HG03280 (cell line): Measurements from ENCODE around the gene FAM83G.
A peak's percentile ranks its signal among the peaks of the same experiment; 100 is the strongest.
"Not testable (repeated sequence)": the region's sequence is repeated elsewhere in the genome, so short reads cannot be mapped to it uniquely, and the experiment has no call there.

Experiments
- ATAC-seq: cut with Tn5 transposase; IDR thresholded peaks from one replicate; pipeline ENCODE4 v1.9.1; 2021; ENCODE audit warnings: mild to moderate bottlenecking, moderate library complexity; ENCODE audit not compliant: unreplicated experiment

The FAM83G gene, protein sequence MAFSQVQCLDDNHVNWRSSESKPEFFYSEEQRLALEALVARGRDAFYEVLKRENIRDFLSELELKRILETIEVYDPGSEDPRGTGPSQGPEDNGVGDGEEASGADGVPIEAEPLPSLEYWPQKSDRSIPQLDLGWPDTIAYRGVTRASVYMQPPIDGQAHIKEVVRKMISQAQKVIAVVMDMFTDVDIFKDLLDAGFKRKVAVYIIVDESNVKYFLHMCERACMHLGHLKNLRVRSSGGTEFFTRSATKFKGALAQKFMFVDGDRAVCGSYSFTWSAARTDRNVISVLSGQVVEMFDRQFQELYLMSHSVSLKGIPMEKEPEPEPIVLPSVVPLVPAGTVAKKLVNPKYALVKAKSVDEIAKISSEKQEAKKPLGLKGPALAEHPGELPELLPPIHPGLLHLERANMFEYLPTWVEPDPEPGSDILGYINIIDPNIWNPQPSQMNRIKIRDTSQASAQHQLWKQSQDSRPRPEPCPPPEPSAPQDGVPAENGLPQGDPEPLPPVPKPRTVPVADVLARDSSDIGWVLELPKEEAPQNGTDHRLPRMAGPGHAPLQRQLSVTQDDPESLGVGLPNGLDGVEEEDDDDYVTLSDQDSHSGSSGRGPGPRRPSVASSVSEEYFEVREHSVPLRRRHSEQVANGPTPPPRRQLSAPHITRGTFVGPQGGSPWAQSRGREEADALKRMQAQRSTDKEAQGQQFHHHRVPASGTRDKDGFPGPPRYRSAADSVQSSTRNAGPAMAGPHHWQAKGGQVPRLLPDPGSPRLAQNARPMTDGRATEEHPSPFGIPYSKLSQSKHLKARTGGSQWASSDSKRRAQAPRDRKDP

DNA sequence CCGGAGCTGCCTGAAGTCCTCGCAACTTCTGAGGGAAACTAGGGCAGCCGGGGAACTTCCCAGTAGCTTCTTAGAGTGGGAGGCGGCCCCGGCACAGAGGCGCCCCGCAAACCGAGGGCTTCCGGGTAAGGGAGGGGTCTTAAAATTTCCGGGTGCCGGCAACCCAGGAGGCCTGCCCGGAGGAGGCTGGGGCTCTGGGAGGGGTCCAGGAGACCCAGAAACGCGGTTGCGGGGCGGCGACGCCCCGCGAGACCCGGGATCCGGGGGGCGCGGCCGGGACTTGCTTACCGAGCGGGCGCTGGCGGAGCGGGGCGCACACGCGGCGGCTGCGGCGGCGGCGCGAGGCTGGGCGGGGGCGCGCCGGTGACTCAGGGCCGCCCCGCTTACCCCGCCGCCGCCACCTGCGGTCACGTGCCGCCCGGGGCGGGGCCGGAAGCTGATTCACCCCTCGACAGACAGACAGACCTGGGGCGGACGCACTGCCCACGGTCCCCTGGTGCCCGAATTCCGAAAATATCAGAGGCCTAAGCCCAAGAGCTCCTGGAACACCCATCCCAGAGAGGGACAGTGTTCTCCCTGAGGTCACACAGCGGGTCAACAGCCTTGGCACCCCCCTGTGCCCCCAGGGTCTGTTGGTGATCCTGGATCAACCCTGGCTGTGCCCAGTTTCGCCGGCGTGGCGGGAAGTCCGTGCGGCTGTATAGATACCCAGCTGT, at the start of gene FAM83G:
Gene FAM83G, minus strand, starts transcription at position 344 of the 716 bp plus-strand sequence. CDS start 723 bp downstream, outside the sequence.
- peak; percentile 75 for ATAC-seq

DNA sequence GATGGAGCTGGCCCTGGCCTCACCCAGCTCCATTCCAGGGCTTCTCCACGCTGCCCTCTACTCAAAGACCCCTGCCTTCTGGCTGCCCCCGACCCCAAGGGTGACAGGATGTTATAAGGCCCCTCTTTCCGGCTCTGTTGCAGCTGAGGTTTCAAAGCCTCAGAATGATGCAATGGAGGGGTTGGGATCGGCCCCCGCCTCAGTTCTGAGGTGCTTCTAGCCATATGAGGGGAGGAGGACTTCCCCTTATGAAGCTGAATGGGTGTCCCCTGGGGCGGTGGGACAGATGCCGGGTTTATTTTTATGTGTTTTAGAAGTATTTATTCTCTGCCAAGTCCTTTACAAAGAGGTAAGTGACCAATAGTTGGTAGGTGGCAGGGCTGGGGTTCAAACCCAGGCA, 44.3 kb upstream of the FAM83G start:
- not testable (repeated sequence) for ATAC-seq

DNA sequence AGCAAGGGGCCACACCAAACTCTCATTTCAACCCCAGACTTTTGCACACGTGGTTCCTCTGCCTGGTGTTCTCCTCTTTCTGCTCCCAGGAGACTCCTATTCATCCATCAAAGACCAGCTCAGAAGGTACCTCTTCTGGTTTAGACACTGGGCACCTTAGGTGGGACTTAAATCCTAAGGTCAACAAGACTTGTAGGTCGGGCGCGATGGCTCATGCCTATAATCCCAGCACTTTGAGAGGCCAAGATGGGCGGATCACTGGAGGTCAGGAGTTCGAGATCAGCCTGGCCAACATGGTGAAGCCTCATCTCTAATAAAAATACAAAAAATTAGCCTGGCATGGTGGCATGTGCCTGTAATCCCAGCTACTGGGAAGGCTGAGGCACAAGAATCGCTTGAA, 42.9 kb upstream of the FAM83G start:
- ATAC-seq: not testable (repeated sequence)

DNA sequence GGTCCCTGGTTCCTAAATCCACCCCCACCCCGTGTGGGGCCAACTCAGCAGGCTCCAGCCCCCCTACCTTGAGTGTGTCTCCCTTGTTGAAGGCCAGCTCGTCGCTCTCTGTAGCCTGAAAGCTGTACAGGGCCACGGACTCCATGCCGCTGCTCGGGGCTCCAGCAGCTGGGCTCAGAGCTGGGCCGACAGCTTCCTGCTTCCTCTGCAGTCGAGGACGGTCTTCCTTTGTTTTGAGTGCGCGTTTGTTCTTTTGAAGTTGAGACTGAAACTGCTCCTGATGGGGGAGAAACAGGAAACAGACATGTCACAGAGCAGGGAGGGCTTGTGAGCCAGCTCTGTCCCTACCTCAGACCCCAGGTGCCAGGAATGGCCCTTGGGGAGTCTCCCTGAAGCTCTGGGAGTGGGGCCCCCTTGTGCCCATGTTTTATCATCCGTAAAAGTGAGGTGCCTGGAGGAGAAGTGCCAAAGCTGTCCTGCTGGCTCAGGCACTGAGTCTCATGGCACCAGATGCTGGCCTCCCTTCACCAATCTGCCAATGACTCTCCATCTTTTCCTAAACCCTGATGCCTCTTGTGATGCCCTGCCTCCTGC, 42.3 kb upstream of the FAM83G start, which contains the start of gene GRAP:
Gene GRAP, minus strand, starts transcription at position 176 of the 594 bp plus-strand sequence. Its CDS starts 31 bp downstream, at position 145.
- not testable (repeated sequence) for ATAC-seq

DNA sequence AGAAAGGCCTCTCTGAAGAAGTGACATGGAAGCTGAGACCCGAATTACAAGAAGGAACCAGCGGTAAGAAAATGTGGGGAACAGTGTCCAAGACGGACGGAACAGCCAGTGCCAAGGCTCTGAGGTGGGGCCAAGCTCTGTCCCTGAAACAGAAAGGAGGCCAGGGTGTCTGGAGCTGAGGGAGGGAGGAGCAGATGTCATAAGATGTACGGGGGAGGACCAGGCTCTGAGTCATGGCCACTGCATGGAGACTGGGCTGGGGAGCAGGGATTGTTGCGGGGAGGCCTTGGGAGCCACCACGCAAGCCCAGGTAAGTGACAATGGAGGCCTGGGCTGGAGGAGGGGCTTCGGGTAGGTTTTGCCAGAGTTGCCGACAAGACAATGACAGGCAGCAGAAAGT, 40.1 kb upstream of the FAM83G start:
- not testable (repeated sequence) for ATAC-seq

DNA sequence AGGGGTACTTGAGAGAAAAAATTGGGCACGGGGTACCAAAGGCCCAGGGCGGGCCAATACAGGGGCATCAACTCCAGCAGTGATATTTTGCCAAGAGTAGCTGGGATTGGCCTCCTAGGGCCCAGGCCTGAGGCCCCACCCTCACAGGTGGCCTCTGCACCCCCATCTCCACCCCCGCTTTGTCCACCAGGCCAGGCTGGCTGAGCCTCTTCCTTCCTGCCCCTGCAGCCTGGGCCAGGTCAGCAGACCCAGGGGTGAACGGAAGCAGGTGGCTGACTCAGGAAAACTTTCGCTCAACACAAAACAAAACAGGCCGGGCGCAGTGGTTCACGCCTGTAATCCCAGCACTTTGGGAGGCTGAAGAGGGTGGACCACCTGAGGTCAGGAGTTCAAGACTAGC, 38.5 kb upstream of the FAM83G start:
- not testable (repeated sequence) for ATAC-seq

DNA sequence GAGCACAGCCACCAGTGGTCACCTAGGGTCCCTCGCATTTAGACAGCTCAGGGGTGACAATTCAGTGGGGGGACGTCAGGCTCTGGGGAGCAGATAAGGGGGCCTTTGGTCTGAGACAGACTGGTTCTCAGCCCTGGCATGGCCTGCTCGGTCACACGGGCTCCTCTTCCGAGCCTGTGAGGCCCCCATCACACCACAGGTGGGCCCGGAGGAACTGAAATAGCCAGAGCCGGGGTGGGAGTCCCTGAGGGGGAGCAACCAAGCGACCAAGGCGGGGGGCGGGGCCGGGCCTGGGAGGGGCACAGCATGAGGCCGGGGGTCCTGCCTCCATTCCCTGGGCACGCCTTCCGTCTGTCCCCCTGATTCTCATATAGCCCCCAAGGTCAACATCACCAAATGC, 37.8 kb upstream of the FAM83G start:
- not testable (repeated sequence) for ATAC-seq

DNA sequence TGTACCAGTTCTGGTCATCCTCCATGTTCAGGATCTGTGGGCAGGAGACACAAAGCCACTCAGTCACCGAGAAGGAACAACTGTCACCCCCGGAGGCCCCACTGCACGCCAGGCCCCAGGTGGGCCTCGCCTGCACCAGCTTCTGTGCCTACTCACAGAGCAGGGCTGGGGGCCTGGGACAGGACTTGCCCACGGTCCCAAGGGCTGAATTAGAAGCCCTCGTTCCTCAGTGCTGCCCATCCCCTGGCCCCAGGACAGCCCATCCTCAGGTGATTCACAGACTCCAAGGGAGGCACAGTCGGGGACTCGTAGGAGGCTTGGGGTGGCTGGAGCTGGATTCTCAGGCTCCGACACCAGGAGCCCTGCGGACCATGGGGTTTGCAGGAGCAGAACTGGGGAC, 37.3 kb upstream of the FAM83G start:
- not testable (repeated sequence) for ATAC-seq

DNA sequence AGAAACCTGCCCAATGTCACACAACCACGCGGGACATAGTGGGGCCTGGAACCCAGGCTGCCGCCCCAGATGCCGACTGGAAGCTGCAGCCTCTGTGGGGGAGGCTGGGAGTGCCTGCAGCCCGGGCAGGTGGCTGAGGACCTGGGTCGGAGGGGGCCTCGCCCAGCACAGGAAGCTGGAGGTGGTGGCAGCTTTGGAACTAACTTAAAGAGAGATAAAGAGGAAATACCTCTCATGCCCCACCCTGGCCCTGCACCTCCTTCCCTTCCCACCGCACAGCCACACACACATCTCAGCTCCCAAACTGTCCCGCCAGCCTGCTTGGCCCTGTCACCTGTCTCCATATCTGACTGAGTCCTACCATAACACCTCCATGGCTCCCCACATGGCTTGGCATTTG, 35.8 kb upstream of the FAM83G start:
- not testable (repeated sequence) for ATAC-seq

DNA sequence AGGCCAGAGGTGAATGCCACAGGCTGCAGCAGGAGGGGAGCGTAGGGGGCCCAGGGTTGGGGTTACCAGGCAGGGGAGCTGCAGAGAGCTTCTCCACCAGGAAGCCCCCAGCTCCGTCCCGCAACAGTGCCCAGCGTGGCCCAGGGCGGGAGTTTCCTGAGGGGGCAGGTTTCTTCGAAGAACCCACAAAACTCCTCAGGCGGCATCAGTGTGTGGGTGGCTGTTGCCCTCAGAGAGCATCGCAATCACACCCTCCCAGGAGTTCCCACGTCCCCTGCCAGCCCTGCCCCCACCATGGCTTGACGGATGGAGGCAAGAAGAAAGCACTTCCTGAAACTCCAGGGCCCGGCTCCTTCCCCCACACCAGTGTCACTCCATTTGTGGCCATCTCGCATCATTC, 34.2 kb upstream of the FAM83G start:
- not testable (repeated sequence) for ATAC-seq

DNA sequence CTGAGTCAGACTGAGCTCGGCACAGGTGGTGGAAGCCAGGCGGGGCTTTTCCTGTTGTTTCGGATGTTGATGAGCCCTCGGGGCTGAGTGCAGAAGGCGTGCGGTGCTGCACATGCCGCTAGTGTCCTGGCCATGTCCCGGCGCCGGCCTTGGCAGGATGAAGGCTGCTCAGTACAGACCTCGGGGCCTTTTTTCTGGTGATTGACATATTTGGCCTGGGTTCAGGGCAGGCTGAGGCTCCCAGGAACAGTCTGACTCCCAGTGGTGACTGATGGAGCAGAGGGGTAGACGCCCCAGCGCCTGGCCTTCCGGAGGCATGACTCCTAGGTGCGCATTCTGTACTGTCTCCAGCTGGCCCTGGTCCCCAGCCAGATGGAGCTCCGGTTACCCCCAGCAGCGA, 33.4 kb upstream of the FAM83G start:
- ATAC-seq: not testable (repeated sequence)

DNA sequence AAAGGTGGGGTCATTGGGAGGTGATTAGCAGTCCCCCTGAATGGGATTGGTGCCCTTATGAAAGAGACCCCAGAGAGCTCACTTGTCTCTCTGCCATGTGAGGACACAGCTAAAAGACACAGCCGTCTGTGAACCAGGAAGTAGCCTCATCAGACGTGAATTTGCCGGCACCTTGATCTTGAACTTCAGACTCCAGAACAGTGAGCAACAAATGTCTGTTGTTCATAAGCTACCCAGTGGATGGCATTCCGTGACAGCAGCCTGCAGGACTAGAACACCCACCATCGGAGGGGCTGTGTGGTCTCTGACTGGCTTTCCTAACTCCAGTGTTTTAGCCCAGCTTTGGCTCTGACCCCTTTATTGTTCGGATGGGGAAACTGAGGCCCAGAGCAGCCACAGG, 33.0 kb upstream of the FAM83G start:
- ATAC-seq: not testable (repeated sequence)

DNA sequence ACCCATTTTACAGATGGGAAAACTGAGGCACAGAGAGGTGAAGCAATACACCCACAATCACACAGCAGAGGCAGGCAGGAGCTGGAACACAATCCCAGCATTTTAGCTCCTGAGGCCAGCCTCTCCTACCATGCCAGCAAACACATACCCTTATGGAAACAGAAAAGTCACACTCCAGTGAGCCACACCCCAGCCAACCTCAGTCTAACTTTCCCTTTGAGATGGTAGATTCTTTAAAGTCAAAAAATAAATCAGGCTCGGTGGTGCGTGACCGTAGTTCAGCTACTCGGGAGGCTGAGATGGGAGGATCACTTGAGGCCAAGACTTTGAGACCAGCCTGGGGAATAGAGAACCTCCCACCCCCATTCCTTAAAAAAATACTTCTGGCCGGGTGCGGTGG, 31.6 kb upstream of the FAM83G start:
- ATAC-seq: peak; percentile 35

DNA sequence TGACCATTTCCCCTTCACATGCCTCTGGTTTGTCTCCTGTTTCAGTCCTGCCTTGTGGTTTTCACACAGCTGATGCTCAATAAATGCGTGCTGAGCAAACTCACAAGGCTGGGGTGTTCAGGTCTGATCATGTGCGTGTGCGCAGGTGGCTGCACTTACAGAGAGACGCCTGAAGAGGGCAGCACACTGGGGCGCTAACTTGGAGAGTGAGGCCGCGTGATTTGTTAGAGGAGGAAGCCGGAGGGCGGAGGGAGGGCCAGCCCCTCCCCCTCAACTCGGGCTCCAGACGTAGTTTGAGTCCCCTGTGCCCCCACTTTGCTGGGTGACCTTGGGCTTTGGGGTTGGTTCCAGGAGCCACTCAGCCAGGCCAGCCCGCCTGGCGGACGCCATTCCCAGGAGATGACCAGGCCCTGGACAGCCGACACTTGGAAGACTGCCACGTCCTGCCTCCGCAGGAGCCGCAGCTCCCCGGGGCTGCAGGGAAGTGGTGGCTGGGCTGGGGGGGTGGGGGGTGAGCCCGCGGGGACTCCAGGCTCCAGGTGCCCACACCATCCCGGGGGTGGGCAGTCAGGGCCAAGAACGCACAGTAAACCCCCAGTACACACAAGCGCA, 27.9 kb upstream of the FAM83G start:
- peak; percentile 43 for ATAC-seq

DNA sequence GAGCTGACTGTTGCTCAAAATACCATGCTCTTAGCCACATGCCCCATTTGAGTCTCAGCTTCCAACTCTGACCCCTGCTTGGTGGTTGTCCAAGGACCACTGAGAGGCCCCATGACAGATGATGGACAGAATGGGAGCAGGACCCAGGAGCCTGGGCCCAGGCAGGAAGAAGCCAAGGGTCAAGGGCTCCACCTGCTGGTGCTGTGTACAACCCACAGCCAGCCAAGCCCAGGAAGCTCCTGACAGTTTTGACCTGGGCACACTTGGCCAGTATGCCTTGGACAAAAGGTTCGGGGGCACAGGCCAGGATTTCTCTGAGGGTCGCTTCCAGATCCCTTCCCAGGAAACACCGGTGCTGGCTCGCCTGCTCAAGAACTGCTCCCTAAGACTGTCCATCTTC, 27.2 kb upstream of the FAM83G start:
- ATAC-seq: peak; percentile 34

DNA sequence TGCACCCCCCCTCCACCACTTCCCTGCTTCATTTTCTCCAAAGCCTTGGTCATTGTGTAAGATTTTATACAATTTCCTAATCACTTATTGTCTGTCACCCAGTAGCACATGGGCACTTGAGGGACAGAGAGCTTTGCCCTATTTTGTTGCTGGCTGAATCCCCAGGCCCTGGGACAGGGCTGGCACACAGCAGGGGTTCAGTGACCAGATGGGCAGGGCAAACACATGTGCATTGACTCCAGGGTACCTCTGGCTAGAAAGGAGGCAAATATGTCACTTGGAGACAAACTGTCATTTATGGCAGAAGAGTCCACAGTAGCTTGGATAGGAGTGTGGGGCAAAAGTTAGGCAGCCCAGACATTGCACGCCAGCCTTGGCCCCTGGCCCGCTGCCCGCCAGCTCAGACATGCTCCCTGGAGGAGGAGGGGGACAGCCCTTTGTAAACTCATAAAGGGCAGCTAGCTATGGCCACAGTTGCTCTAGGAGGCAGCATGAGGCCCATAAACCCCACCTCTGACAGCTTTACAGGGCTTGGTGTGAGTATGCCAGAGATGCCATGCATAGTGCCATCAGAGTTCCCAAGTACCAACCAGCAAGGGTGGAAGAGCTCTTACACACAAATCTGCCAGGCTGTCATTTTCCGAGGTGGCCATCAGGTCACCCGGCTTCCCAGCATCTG, 26.3 kb upstream of the FAM83G start:
- not testable (repeated sequence) for ATAC-seq

DNA sequence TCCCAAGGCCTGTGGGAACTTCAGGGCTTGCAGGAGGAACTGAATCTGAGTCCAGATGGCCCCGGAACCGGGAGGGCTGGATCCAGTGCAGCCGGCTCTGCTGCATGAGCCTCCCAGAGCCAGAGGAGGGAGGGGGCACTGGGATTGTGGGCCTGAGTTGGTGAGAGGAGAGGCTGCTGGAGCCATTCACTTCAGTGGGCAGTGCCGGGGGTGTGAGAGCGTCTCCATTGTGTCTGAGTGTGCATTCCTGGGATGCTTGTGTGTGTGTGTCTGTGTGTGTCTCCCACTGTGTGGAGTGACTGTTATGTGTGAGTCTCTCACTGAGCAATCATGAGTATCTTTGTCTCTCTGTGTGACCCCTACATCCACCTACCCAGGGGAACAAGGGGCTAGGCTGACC, 25.2 kb upstream of the FAM83G start:
- ATAC-seq: not testable (repeated sequence)

DNA sequence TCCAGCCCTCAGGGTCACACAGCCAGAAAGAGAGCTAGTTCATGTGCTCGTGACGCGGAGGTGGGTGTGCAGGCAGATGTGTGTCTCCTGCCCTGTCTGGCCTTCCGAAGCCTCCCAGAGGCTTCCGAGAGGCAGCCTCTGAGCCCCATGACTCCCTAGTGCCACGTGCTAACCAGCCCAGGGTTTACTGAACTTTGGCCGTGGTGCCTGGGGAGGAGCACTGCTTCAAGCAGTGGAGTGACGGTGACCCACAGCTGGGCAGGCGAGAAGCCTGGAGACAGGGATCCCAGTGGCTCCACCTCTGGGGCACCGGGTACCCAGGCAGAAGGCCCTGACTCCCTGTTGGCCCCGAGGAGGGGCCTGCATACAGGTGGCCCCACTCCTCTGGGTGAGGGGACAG, 24.1 kb upstream of the FAM83G start:
- not testable (repeated sequence) for ATAC-seq
